Stimulated activated CD4-positive, alpha-beta T cell treated with anti-CD3 and anti-CD28 coated beads, Interleukin-2, amount 100 ng/mL, for 4 hours (primary cell): ENCODE data around the gene NT5C2.
A peak's percentile ranks its signal among the peaks of the same experiment; 100 is the strongest.
"Not testable (repeated sequence)": the region's sequence is repeated elsewhere in the genome, so short reads cannot be mapped to it uniquely, and the experiment has no call there.

Experiments used
- DNase-seq: peaks from one replicate; pipeline ENCODE4 v3.0.0-alpha.2; 2020; ENCODE audit warnings: low read depth

NT5C2 gene

DNA sequence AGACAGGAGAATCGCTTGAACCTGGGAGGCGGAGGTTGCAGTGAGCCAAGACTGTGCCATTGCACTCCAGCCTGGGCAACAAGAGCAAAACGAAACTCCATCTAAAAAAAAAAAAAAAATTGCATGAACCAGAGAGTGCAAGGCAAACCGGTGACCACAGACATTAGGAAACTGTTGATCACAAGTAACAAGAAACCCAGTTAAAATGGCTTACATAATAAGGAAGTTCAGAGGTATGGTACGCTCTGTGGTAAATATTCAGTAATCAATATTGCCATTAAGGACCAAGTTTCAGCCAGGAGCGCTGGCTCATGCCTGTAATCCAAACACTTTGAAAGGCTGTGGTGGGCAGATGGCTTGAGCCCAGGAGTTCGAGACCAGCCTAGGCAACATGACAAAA is 9.2 kb upstream of the NT5C2 start:
- DNase-seq = no peak

DNA sequence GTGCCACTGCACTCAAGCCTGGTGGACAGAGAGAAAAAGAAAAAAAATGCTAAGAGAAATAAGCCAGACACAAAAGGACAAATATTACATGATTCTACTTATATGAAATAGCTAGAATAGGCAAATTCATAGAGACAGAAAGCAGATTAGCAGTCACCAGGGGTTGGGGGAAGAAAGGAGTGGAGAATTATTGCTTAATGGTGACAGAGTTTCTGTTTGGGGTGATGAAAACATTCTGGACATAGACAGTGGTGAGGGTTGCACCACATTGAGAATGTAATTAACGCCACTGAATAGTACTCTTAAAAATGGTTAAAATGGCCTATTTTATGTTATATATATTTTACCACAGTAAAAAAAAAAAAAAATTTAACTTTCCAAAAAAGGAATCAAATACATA is 6.4 kb upstream of the NT5C2 start:
- no peak for DNase-seq

DNA sequence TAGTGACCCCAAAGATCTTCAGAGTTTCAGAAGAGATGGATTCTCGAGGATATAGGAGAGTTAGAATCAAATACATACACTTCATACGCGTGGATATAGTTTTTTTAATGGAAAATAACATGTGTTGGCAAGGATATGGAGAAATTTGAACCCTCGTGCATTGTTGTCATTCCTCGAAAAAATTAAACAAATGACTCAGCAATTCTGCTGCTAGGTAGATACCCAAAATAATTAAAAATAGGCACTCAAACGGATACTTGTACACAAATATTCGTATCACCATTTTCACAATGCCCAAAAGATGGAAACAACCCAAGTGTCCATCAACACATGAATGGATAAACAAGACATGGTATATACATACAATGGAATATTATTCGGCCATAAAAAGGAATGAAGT is 5.6 kb upstream of the NT5C2 start:
- no peak for DNase-seq

DNA sequence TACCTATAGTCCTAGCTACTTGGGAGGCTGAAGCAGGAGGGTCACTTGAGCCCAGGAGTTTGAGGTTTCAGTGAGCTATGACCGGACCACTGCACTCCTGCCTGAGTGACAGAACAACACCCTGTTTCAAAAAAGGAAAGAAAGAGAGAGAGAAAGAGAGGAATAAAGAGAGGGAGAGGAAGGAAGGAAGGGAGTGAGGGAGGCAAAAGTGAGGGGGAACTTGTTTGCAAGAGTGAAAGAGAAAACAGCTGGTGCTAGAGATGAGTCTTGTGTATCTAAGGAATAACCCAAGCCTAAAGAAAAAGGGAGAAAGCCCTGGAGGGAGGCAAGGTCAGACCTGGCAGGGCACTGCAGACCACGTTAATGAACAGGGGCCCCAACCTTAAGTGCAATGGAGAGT is 4.8 kb upstream of the NT5C2 start:
- no peak for DNase-seq

DNA sequence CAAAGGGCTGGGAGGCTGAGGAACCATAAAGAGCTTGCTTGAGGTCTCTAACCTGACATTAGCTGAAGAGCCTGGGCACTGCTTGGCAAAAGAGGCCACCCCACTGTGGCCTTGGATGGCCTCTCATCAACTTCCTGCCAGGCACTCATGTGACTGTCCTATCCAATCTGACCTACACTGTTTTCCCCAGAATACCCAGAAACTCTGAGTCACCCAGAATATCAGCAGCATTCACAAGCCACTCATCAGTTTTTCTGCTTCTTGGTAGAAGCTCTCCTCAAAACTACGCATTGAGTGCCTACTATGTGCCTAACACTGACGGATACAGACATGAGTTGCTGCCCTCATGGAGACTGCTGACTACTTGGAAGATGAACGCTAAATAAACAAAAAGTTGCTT is 4.1 kb upstream of the NT5C2 start:
- no peak for DNase-seq

DNA sequence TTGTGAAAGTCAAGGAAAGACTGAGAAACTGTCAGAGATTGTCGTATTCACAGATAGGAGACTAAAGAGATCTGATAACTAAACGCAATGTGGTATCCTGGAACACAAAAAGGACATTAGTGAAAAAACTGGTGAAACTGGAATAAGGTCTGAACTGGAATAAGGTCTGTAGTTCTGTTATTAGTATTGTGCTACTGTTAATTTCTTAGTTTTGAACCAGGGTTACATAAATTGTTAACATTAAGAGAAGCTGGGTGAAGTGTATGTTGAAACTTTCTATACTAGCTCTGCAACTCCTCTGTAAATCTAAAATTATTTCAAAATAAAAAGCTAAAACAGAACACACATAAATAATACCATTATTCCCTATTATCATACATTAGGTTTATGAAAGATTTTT is 3.4 kb upstream of the NT5C2 start:
- DNase-seq = no peak

DNA sequence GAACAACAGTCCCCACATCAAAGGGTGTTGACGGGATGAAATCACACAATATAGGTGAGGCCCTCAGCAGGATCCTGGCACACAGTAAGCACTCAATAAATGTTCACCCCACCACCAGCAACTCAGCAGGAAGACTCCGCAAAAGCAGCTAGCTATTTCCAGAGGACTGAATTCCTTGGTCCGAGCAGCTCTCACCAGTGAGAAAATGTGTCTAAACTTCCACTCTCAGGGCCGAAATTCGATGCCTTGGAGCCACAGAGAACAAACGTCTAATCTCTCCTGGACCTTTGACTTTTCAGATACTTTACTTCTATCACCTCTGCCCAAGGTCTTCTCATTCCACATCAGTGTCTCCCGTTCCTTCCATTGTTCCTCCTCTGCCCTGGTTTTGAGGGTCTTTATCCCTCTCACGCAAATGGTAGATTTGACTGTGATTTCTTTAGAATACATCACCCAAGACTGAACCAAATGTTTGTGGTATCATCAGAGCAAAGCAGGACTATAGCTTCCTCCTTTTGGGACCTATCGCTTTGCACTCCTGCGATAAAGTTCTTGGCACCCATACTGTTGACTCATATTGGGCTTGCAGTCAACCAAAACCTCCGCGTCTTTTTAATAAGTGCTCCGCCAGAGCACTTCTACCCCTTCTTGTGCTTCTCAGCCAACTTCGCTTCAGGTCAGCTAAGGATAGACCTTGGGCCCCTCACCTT is 903 bp upstream of the NT5C2 start:
- no peak for DNase-seq

DNA sequence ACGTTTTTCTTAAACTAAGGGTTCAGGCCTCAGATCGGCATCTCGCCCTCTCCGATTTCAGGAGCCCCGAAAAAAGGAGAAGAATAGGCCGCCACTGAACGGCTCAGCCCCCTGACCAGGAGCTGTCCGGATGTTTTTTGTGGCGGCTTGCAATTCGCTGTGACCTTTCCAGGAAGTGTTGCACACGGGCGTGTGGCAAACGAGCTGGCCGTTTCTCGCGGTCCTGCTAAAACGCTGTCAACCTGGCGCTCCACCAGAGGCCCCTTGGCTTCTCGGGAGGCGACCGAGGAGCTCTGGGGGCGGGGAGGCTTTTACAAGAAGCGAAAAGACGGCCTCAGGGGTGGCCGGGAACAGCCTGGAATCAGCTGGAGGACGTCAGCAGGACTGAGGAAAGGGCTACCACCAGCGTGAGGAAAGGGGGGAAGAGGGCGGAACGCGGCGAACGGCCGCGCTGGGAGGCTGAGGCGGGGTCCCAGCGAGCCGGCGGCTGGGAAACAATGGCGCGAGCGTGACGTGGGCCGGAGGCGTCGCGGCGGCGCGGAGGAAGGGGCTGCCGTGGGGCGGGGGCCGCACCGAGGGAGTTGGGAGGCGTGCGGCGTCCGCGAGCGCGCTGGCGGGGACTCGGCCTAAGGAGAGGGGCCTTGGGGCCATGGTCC is 493 bp downstream of the NT5C2 start:
- DNase-seq = peak; percentile 20

DNA sequence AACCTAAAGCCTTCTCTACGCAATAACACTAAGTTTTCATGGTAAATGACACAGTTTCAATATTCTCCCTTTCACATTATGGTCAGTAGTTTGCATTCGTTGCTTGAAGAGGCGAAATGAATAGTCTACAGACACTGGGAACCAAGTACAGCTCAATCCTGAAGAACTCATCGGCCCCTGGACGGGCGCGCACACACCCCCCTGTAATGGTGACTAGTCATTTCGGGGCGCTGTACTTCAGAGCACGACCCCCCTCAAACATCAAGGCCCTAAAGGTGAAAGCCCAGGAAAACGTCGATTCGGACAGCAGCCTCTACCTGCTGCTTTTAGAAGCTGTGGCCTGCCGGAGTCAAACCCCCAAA is 1.0 kb downstream of the NT5C2 start:
- no peak for DNase-seq

DNA sequence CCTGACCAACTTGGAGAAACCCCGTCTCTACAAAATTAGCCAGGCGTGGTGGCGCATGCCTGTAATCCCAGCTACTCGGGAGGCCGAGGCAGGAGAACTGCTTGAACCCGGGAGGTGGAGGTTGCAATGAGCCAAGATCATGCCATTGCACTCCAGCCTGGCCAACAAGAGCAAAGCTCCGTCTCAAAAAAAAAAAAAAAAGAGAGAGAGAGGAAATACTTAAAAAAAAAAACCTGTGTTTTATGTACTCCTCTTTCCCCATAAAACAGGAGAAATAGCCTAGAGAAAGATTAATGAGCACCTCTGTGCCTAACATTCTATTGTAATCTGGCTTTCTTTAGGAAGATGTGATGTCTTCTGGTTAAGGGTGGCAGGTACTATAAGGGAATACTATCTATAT is 1.9 kb downstream of the NT5C2 start:
- DNase-seq = not testable (repeated sequence)

DNA sequence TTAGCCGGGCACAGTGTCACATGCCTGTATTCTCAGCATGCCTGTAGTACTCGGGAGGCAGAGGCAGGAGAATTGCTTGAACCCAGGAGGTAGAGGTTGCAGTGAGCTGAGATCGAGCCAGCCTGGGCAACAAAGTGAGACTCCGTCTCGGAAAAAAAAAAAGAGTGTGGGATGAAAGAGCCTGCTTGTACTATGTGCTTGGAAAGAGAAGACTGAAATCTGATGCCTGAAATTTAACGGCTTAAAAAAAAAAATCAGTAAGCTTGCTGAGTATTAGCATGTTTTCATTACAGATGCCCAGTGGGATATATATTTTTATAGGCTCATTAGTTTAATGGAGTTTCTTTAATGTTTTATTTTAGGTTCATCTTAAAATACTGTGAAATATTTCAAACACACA is 4.2 kb downstream of the NT5C2 start:
- no peak for DNase-seq

DNA sequence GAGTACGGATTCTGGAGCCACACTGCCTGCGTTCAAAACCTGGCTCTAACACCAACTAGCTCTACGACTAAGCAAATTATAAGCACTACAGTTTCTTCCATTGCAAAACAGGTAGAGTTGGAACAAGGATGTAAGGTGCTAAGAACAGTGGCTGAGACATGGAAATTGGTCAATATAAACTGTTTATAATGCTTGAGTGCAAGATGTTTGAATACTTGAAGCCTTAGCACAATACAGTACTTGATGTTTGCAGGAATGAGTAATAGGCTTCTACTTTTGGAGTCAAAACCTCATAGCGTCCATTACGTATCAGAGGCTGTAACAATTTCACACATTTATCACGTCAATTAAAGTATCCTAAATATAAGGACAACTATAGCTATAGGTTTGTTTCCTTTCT is 6.9 kb downstream of the NT5C2 start:
- DNase-seq = no peak

DNA sequence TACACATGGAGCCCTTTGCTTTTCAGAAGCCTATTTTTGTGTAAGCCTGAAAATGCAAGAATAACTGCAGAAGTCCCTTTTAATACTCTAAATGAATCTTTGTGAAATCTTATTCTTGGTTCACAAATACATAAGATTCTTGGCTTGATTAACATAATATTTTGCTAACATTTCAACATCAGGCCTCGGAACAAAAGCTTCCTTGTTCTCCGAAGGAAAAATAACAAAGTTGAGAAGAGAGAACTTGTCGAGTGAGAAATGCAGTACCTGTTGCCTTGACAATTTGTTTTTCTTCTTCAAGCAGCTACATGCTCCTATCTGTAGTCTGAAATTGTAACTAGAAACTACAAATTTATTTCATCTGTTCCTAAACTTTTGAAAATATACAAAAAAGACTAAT is 8.5 kb downstream of the NT5C2 start:
- no peak for DNase-seq

DNA sequence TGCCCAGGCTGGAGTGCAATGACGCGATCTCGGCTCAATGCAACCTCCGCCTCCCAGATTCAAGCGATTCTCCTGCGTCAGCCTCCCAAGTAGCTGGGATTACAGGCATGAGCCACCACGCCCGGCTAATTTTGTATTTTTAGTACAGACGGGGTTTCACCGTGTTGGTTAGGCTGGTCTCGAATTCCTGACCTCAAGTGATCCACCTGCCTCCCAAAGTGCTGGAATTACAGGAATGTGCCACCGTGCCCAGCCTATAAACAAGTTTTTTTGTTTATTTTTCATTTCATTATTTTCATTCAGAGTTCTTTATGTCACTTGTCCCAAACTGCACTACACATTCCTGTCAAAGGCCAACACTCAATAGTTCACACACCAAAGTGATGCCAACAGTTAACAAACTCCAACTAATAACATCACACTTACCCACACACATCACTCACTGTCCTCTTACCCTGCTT is 9.1 kb downstream of the NT5C2 start:
- not testable (repeated sequence) for DNase-seq

DNA sequence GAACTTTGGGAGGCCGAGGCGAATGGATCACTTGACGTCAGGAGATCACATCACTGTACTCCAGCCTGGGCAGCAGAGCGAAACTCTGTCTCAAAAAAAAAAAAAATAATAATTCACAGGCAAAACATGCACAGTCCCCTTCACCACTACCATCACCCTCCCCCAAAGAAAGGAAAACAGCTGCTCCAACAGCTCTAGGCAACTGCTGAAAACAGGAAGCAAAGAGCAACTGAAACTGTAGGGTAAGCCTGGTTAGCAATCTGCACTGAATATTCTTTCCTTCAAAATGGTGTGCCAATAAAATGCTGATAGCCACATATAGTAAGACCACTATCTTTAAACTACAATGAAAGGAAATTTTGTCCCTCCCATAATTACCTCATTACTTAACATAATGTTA is 11.8 kb downstream of the NT5C2 start:
- DNase-seq = no peak

DNA sequence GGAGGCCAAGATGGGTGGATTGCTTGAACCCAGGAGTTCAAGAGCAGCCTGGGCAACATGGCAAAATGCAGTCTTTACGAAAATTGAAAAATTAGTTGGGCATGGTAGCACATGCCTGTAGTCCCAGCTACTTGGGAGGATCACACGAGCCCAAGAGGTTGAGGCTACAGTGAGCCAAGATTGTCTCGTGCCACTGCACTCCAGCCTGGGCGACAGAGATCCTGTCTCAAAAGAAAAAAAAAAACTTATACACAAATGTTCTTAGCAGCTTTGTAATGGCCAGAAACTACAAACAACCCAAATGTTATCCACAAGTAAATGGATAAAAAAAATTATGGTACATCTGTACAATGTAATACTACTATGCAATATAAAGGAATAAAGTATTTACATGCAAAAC is 12.6 kb downstream of the NT5C2 start:
- DNase-seq = no peak

DNA sequence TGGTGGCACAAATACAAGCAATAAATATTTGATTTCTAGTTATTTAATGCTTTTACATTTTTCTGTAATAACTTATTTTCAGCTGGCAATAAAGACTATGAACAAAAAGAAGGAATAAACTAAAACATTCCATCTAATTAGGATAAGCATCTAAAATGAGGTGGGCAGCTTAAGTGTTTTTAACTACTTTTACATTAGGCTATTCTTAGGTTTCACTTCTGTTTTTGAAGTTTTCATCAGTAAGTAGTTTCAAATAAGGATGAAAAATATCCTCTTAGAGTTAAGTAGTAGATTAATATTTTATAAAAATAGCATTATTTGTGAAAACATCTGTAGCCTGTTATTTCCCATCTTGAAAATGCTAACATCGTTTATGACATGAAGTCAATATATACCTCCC is 15.9 kb downstream of the NT5C2 start:
- DNase-seq = no peak

DNA sequence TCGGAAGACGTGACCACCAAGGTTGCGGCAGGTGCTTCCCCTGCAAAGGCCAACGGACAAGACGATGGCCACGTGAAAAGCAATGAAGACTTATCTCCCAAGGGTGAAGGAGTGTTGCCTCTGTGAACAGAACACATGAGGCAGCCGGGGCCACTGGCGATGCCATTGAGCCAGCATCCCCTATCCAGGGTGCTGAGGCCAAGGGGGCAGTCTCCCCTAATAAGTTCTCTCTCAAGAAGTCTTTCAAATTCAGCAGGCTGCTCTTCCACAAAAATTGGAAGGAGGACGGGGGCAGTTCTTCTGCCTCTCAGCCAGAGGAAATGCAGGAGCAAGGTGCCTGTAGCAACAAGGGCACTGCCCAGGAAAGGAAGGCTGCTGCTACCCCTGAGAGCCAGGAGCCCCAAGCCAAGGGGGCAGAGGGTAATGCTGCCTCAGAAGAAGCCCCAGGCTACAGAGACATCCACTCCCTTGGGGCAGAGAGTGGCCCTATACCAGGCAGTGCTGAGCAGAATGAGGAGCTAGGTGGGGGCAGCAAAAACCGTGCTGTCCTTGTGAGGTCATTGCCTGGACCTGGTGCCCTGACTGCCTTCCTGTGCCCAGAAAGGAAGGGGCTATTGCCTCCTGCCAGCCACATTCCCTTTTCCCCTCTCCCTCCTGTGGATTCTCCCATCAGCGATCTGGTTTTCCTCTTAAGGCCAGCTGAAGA is 17.3 kb downstream of the NT5C2 start:
- DNase-seq = no peak

DNA sequence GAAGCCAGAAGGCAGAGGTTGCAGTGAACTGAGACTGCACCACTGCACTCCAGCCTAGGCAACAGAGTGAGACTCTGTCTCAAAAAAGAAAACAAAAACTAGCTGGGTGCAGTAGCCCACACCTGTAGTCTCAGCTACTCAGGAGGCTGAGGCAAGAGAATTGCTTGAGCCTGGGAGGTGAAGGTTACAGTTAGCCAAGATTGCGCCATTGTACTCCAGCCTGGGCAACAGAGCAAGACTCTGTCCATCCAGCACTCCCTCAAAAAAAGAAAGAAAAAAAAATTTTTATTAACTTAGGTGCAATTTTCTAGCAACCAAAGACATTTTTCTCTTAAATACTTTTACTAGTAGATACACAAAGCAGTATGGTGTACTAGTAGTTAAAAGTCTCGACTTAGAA is 18.7 kb downstream of the NT5C2 start:
- DNase-seq = not testable (repeated sequence)

DNA sequence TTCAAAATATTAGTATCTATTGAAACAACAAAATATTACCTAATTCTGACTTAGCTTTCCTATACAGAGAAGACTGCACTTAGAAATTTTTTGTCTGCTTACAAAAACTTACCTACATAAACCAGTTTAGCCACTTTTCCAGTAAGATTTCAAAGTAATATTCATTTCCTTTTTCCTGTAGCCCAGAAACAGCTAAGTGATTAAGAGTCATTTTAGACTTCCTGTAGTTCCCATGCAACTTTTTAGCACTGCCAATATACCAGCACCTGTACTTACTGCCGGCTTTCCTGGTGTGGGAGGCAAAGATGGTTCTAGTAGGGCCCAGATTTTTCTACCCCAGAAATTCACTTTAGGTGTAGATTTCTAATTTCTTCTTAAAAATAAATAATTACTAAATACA is 21.8 kb downstream of the NT5C2 start:
- no peak for DNase-seq

DNA sequence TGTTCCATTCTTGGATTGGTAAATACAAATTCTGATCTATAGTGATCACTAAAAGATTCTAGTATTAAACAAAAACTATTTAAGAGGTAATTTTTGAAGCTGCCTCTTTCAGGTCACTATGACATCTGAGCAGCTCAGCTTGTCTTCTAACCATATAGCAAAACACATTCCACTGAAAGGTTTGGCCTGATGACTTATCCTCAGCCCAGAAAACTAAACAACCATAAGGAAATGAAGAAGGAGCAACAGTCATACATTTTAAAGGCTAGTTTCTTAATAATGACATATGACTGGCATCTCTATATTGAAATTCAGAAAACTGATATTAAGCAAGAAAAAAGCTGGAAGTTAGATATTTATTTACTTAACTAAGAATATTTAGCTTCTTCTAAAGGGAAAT is 24.6 kb downstream of the NT5C2 start:
- DNase-seq = no peak

DNA sequence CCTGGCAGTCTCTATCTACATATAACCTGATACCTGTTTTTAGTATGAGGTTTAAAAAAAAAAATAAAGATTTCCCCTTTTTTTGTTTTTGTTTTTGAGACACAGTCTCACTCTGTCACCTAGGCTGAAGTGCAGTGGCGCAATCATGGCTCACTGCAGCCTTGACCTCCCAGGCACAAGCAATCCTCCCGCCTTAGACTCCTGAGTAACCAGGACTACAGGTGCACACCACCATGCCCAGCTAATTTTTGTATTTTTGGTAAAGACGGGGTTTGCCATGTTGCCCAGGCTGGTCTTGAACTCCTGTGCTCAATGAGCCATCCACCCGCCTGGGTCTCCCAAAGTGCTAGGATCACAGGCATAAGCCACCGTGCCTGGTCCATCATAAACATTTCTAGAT is 25.5 kb downstream of the NT5C2 start:
- not testable (repeated sequence) for DNase-seq

DNA sequence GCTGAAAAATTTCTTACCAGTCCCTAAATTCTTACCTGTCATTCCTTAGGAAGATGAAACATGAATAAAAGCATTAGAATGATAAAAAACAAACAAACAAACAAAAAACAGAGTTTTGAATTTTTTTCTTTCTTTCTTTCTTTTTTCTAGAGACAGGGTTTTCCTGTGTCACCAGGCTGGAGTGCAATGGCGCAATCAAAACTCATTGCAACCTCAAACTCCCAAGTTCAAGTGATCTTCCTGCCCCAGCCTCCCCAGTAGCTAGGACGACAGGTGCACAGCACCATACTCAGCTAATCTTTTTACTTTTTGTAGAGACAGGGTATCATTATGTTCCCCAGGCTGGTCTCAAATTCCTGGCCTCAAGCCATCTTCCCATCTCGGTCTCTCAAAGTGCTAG is 26.5 kb downstream of the NT5C2 start:
- no peak for DNase-seq
